Brain microvascular endothelial cell (primary cell): ENCODE results near the gene THSD1.

Experiments
- DNase-seq: peaks from one replicate; pipeline ENCODE4 v3.0.0-alpha.2; 2020
- H3K27ac ChIP-seq: fragments of 250-450 bp; sonication (Bioruptor Pico); 2 replicates; pipeline ENCODE4 v1.5.1; 2020; ENCODE audit warnings: mild to moderate bottlenecking, moderate library complexity
- H3K27me3 ChIP-seq: fragments of 250-450 bp; sonication (Bioruptor Pico); replicated peaks from 2 replicates; pipeline ENCODE4 v1.5.1; 2020; ENCODE audit warnings: mild to moderate bottlenecking
- H3K36me3 ChIP-seq: fragments of 250-450 bp; sonication (Bioruptor Pico); replicated peaks from 2 replicates; pipeline ENCODE4 v1.5.1; 2020; ENCODE audit warnings: mild to moderate bottlenecking
- H3K4me3 ChIP-seq: 2 replicates; pipeline ENCODE4 v1.5.1; 2011; ENCODE audit warnings: low read depth, mild to moderate bottlenecking, control low read depth, low read length, moderate library complexity
- in situ Hi-C: cut with HindIII; loops from 2 replicates; pipeline ENCODE4 v1.10.0; 2017; ENCODE audit warnings: low sequenced_read_pairs, low pct_ligation_motif_present
- TF ChIP-seq, protein P1 (sequence below): IDR thresholded peaks from 2 replicates; pipeline ENCODE4 v1.5.1; 2011; ENCODE audit warnings: low read depth, mild to moderate bottlenecking, moderate library complexity, low read length, control low read depth, inconsistent platforms; ENCODE audit errors: missing control alignments

THSD1 gene

DNA sequence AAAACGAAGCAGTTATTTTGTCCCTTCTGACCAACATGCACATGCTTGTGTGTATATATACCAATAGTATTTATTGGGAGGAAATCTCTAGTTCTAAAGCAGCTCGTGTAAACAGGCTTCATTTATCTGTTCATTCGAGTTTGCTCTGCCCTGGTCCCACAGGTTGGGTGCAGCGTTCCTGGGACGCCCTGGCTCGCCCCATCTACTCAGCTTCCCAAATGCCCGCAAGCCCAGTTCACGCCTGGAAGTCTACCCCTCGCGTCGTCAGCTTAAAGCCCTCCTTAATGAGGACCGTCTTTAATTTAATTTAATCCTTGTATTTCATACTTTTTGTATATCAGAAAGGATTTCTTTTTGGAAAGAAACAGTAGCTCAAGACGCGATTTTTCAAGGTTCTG lies 604 bp downstream of the THSD1 start:
- no peak overlapping the region for H3K27ac ChIP-seq
- no peaks in the 10 kb centered on the region for H3K36me3 ChIP-seq
- TF ChIP-seq, protein P1, sequence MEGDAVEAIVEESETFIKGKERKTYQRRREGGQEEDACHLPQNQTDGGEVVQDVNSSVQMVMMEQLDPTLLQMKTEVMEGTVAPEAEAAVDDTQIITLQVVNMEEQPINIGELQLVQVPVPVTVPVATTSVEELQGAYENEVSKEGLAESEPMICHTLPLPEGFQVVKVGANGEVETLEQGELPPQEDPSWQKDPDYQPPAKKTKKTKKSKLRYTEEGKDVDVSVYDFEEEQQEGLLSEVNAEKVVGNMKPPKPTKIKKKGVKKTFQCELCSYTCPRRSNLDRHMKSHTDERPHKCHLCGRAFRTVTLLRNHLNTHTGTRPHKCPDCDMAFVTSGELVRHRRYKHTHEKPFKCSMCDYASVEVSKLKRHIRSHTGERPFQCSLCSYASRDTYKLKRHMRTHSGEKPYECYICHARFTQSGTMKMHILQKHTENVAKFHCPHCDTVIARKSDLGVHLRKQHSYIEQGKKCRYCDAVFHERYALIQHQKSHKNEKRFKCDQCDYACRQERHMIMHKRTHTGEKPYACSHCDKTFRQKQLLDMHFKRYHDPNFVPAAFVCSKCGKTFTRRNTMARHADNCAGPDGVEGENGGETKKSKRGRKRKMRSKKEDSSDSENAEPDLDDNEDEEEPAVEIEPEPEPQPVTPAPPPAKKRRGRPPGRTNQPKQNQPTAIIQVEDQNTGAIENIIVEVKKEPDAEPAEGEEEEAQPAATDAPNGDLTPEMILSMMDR, result no peak
- in situ Hi-C loops, result no loop called here
- DNase-seq, result no peak
- H3K27me3 ChIP-seq, result no peaks in the 10 kb centered on the region
- H3K4me3 ChIP-seq, result peak overlapping the region; percentile 66

DNA sequence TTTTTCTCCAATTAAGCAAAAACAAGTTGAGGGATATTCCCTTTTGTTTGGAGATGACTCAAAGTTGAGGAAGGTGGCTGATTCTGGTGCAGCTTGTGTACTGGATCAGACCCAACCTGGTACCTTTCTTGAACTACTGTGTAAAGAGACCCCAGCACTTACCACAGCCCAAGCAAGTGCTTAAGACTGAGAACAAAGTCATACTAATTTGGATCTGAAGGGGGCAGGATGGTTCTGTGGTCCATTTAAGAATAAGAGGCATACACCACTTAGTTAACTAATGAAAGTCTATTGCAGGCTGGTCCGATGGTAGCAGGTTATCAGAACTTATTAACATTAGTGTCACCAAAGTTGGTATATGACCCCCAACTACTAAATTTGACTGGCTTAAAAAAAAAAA lies 6.3 kb downstream of the THSD1 start:
- in situ Hi-C loops, result no loop called here
- Histone ChIP-seq H3K4me3 (no peak overlapping the region), H3K27ac (no peak overlapping the region), H3K36me3 (no peaks in the 10 kb centered on the region), H3K27me3 (no peaks in the 10 kb centered on the region)
- no peak for DNase-seq
- TF ChIP-seq, protein P1, result peak; percentile 28

DNA sequence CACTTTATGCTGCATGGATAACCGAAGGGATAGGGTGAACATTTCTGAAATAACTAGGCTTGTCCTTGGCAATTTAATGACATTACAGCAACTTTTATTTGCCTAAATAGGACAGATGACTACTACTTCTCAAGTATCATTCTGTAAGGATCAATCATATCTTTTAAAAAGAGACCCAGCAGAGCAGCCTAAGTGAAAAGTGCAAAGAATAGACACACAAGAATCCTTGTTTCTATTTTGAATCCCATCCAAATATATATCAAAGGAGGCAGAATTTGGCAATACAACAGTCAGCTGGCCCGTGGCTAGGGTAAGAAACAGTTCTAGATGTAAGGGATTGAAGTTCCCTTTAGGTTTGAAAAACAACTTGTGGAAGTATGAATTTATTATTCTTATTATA lies 6.9 kb downstream of the THSD1 start:
- Histone ChIP-seq H3K36me3 (no peaks in the 10 kb centered on the region), H3K27ac (no peak overlapping the region), H3K4me3 (no peak overlapping the region), H3K27me3 (no peaks in the 10 kb centered on the region)
- in situ Hi-C loops, result no loop called here
- TF ChIP-seq, protein P1, result no peak
- DNase-seq, result no peak

DNA sequence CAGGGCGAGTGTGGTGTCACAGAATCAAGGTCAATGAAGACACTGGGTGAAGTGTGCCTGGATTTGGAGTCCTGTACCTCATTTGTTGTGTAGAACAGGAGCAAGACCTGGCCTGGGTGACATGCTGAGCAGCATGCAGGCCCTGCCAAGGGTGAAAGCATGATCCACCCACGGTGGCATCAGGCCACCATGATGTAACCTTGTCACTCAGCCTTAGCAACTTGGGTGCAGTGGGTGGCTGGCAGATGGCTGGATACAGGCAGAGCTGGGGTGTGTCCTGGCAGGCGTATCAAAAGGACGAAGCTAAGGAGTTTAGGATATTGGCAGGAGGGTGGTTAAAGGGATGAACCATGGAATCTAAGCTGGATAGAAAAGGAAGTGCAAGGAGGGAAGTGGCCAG lies 10.3 kb downstream of the THSD1 start:
- Histone ChIP-seq H3K4me3 (no peak overlapping the region), H3K27me3 (no peaks in the 10 kb centered on the region), H3K36me3 (no peaks in the 10 kb centered on the region), H3K27ac (no peak overlapping the region)
- DNase-seq, result no peak
- in situ Hi-C loops, result no loop called here
- TF ChIP-seq, protein P1, result no peak

DNA sequence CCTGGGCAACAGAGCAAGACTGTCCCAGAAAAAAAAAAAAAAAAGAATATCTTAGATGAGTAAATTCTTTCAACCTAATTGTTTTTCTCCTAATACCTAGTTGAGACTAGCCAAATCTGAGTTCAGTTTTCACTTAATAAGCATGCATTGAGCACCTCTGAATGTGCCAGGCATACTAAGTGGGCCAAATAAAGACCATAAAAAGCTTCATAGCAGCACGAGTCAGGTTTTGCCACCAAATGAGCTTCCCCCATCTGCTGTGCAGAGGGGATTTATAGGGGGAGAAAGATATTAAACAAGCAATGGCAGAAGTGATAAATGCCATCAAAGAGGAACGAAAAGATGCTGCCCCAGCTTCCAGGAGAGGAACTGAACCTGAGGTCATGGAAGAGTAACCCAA lies 11.4 kb downstream of the THSD1 start:
- in situ Hi-C loops, result no loop called here
- H3K27me3 ChIP-seq, result no peaks in the 10 kb centered on the region

More for the DNA sequence above, 11.4 kb downstream of the THSD1 start:
- H3K27ac ChIP-seq, result no peak overlapping the region
- no peaks in the 10 kb centered on the region for H3K36me3 ChIP-seq
- DNase-seq, result no peak
- H3K4me3 ChIP-seq, result no peak overlapping the region
- TF ChIP-seq, protein P1, result no peak
